GM12878 (cell line): ENCODE results near the gene SLX4. TPM values are rescaled to one million over a fixed set of nuclear protein-coding genes. Genes with fewer than 3 reads are reported as not detected.
A peak's percentile ranks its signal among the peaks of the same experiment; 100 is the strongest.

Experiments
- ATAC-seq: fragments of 200-7000 bp; cut with Tn5 transposase; 3 replicates; pipeline ENCODE4 v1.9.1; 2020; ENCODE audit warnings: mild to moderate bottlenecking, moderate library complexity
- BruUV-seq: library from RNA; stranded (reverse); fragments of 400-500 nt; replicated peaks from 2 replicates; lab custom pipeline; 2021; lab: Mats Ljungman, UMichigan
- CTCF ChIA-PET: fragments of 300-600 bp; sonication (Branson Sonifier 250); formaldehyde crosslinking; extraction: SDS; loops from one replicate; lab custom pipeline; 2021; ENCODE audit warnings: inconsistent platforms; lab: Yijun Ruan, JAX
- POLR2A ChIA-PET: fragments of 350-600 bp; formaldehyde crosslinking; extraction: SDS; loops from one replicate; lab custom pipeline; 2021; ENCODE audit warnings: inconsistent platforms; lab: Charles Lee
- RAD21 ChIA-PET: fragments of 300-600 bp; sonication (Branson Sonifier 250); formaldehyde crosslinking; loops from one replicate; lab custom pipeline; 2023; ENCODE audit warnings: antibody characterized with exemption; ENCODE audit not compliant: unreplicated experiment; lab: Charles Lee
- SMC1A ChIA-PET: fragments of 300-600 bp; sonication (Branson Sonifier 250); formaldehyde crosslinking; loops from one replicate; lab custom pipeline; 2023; ENCODE audit not compliant: unreplicated experiment, uncharacterized antibody; lab: Charles Lee
- DNase-seq: peaks from one replicate; pipeline ENCODE4 v3.0.0-alpha.2; 2011; ENCODE audit warnings: low read depth, low spot score
- FAIRE-seq: peaks from 3 replicates; lab custom pipeline; 2011; peaks lifted over from hg19 to GRCh38; lab: Jason Lieb, UNC
- H2AFZ ChIP-seq: 2 replicates; pipeline ENCODE4 v1.6.0; 2011; ENCODE audit warnings: low read depth, low read length, control low read depth; ENCODE audit not compliant: control insufficient read depth
- H3K27ac ChIP-seq: 2 replicates; pipeline ENCODE4 v1.5.1; 2011; ENCODE audit warnings: control low read depth; ENCODE audit not compliant: control insufficient read depth, insufficient read depth
- H3K27me3 ChIP-seq, 2 experiments: replicated peaks in 1 of 2; 2 replicates each; pipeline versions ENCODE4 v1.6.0 to v1.6.1; 2011; ENCODE audit warnings: low read length in 1 of 2; ENCODE audit not compliant: control insufficient read depth in 2 of 2, insufficient read depth in 2 of 2
- H3K36me3 ChIP-seq, 2 experiments: 2 replicates each; pipeline ENCODE4 v1.5.1; 2011; ENCODE audit warnings: low read length in 1 of 2; ENCODE audit not compliant: control insufficient read depth in 2 of 2, insufficient read depth in 2 of 2
- H3K4me1 ChIP-seq: 2 replicates; pipeline ENCODE4 v1.6.1; 2011; ENCODE audit warnings: mild to moderate bottlenecking, low read length, moderate library complexity, mixed read lengths; ENCODE audit not compliant: control insufficient read depth, insufficient read depth
- H3K4me2 ChIP-seq: 2 replicates; pipeline ENCODE4 v1.6.0; 2011; ENCODE audit warnings: control low read depth; ENCODE audit not compliant: control insufficient read depth, insufficient read depth
- H3K4me3 ChIP-seq: fragments of 200-600 bp; sonication (generic); 2 replicates; pipeline ENCODE4 v1.5.1; 2016
- H3K79me2 ChIP-seq: 2 replicates; pipeline ENCODE4 v1.6.0; 2011; ENCODE audit warnings: low read length; ENCODE audit not compliant: control insufficient read depth, insufficient read depth
- H3K9ac ChIP-seq: 2 replicates; pipeline ENCODE4 v1.8.0; 2011; ENCODE audit warnings: low read length, control low read depth, mixed read lengths; ENCODE audit not compliant: control insufficient read depth, insufficient read depth
- H3K9me3 ChIP-seq: replicated peaks from 3 replicates; pipeline ENCODE4 v1.5.1; 2011; ENCODE audit warnings: mild to moderate bottlenecking, low read length; ENCODE audit not compliant: control insufficient read depth, insufficient read depth
- H4K20me1 ChIP-seq: 2 replicates; pipeline ENCODE4 v1.6.0; 2011; ENCODE audit not compliant: control insufficient read depth, insufficient read depth
- NR2C2 ChIP-seq: IDR thresholded peaks from 2 replicates; pipeline ENCODE4 v1.6.1; 2011; ENCODE audit warnings: borderline replicate concordance, low read depth; ENCODE audit not compliant: control insufficient read depth, insufficient read length
- POU2F2 ChIP-seq: IDR thresholded peaks from 3 replicates; pipeline ENCODE4 v1.6.1; 2011; ENCODE audit warnings: low read depth, mild to moderate bottlenecking, low read length, borderline replicate concordance
- RUNX3 ChIP-seq: IDR thresholded peaks from 2 replicates; pipeline ENCODE4 v1.6.1; 2012; ENCODE audit warnings: low read length, inconsistent platforms
- SP1 ChIP-seq: IDR thresholded peaks from one replicate; pipeline ENCODE4 v1.6.1; 2011; ENCODE audit warnings: low read depth, low read length
- TCF3 ChIP-seq: IDR thresholded peaks from 2 replicates; pipeline ENCODE4 v1.6.1; 2012; ENCODE audit warnings: low read depth, mild to moderate bottlenecking, low read length, borderline replicate concordance; ENCODE audit not compliant: insufficient read depth
- USF1 ChIP-seq: IDR thresholded peaks from 2 replicates; pipeline ENCODE4 v1.6.1; 2011; ENCODE audit warnings: borderline replicate concordance, low read depth, mild to moderate bottlenecking, moderate library complexity, mixed read lengths, low read length; ENCODE audit not compliant: insufficient read depth; ENCODE audit errors: extremely low read length
- WRNIP1 ChIP-seq: IDR thresholded peaks from 2 replicates; pipeline ENCODE4 v1.6.1; 2011; ENCODE audit warnings: low read depth, low read length, improper control_type of control experiment, borderline replicate concordance
- ZBED1 ChIP-seq: IDR thresholded peaks from 2 replicates; pipeline ENCODE4 v1.6.1; 2016; ENCODE audit warnings: borderline replicate concordance
- WGBS: methylation state at CpG from one replicate; pipeline ENCODE4 v1.1.6; 2016; ENCODE audit warnings: low lambda C conversion rate; ENCODE audit not compliant: insufficient replicate concordance, insufficient coverage; ENCODE audit errors: missing lambda C conversion rate; 5-methylcytosine and 5-hydroxymethylcytosine counted together
- in situ Hi-C: fragments of 300-500 bp; cut with MboI; formaldehyde crosslinking; loops from 9 replicates; pipeline ENCODE4 v1.14.3; 2018; ENCODE audit warnings: mixed read lengths
- intact Hi-C: fragments of 100-400 bp; cut with micrococcal nuclease; formaldehyde crosslinking; loops from one replicate; pipeline ENCODE4 v1.14.2; 2022; ENCODE audit not compliant: unreplicated experiment
- polyA plus RNA-seq, 11 experiments: library from polyadenylated mRNA; depleted of rRNA in 4 of 11; unstranded in 6 of 11; stranded (reverse) in 5 of 11; fragments of >200 nt; fragmentation: Nextera tagmentation in 4 of 11; fragmentation: Illumina TruSeq in 1 of 11; extraction: Ambion mirVana in 4 of 11; extraction: Trizol in 1 of 11; gene quantifications; 1 replicate in 1 of 11; 2 replicates in 10 of 11; pipeline versions ENCODE4 v1.2.1 to v1.2.3, GENCODE V29; 2011 to 2016; ENCODE audit warnings: inconsistent platforms in 2 of 11, missing spikeins in 2 of 11, low read depth in 1 of 11
- total RNA-seq, 4 experiments: library from RNA; depleted of rRNA in 3 of 4; stranded (reverse); fragments of >200 nt in 3 of 4; fragmentation: Illumina TruSeq in 1 of 4; extraction: Trizol in 1 of 4; gene quantifications; 2 replicates each; pipeline versions ENCODE4 v1.2.1 to v1.2.3, GENCODE V29; 2013 to 2021
- TF ChIP-seq, protein P1 (sequence below): fragments of 450-650 bp; IDR thresholded peaks from 2 replicates; pipeline ENCODE4 v1.6.1; 2017; ENCODE audit warnings: low read depth, mild to moderate bottlenecking, moderate library complexity
- TF ChIP-seq, protein P2 (sequence below): IDR thresholded peaks from 2 replicates; pipeline ENCODE4 v1.6.1; 2012; ENCODE audit warnings: low read depth, low read length, improper control_type of control experiment

Gene SLX4
- total and polyA plus RNA-seq, 10 of the 15 experiments (the other 5 are each of a cell fraction or from before 2014, with no cell fraction given) = 0.18 to 12.3 (median 4.8) TPM

DNA sequence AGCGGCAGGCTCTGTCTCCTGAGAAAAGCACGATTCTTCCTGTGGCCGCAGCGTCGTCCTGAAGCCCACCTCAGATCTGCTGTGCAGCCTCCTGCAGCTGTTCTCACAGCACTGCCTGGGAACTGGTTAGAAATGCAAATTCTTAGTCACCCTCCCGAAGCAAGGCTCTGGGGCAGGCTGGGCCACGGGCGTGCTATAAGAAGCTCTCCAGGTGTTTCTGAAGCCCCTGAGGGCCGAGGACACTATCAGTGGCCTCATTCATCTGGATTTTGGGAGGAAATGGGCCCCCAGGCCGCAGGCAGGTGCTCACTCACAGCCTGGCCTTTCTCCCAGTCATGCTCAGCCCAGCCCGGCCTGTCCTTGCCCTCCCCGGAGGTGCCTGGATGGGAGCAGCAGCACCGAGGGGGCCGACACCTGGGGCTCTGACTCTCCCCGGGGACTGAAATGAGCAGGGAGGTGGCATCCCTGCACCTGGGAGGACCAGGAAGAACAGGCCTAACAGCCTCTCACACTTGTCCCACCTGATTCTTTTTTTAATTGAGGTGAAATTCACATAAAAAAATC lies 23.8 kb downstream of the SLX4 start:
- Histone ChIP-seq H3K4me3 (0 out of 2 replicates have a peak overlapping the region, but pooled peaks have one; percentile 17), H3K9me3 (no peaks in the 10 kb centered on the region), H3K79me2 (no peaks in the 10 kb centered on the region), H3K36me3 (peaks cover 0 to 6% of the 10 kb centered on the region in 2 experiments; a peak in 1 of 4 replicates), H3K27me3 (no peaks in the 10 kb centered on the region), H3K27ac (peak overlapping the region; percentile 17), H2AFZ (peak overlapping the region; percentile 58; the same call in 1 of the 2 replicates), H3K9ac (peak overlapping the region; percentile 65; the same call in 1 of the 2 replicates), H3K4me1 (peaks cover 11% of the 10 kb centered on the region), H4K20me1 (no peaks in the 10 kb centered on the region), H3K4me2 (peak overlapping the region; percentile 84)
- SMC1A ChIA-PET = no interaction called here
- FAIRE-seq = no peak
- CTCF ChIA-PET = no interaction called here
- in situ Hi-C loops = no loop called here
- intact Hi-C loops = no loop called here
- POLR2A ChIA-PET = no interaction called here
- DNase-seq = no peak
- no TSS peak for BruUV-seq
- peak; percentile 77 for ATAC-seq
- WGBS = 17% methylated on average over 15 of the region's 15 CpGs
- no peak for TF ChIP-seq WRNIP1
- TF ChIP-seq RUNX3 = 0 out of 2 replicates have a peak, but pooled peaks have one; percentile 4
- no peak for TF ChIP-seq NR2C2
- no peak for TF ChIP-seq ZBED1
- TF ChIP-seq POU2F2 = peak; percentile 69; the same call in 1 of the 3 replicates
- TF ChIP-seq TCF3 = 0 out of 2 replicates have a peak, but pooled peaks have one; percentile 27
- TF ChIP-seq, all 136 proteins: peak for 3
- RAD21 ChIA-PET = no interaction called here

DNA sequence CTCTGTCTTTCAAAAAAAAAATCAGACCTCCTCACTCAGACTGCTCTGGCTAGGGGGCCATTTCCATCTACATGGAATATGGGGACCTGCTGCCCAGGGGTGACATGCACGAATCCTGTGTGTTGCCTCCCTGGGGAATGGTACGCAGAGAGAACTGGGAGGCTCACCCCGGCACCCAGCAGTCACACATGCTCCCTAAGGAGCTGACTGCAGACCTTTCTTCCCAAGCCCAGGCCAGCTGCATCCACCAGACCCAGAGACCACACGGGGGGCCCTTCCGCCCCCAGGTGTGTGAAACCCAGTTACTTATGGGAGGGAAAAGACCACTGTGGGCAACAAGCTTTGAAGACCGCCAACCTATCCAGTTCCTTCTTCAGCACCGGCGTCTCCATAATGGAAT lies 27.0 kb downstream of the SLX4 start:
- in situ Hi-C loops (no loop called here), intact Hi-C loops (no loop called here)
- ChIA-PET RAD21 (no interaction called here), SMC1A (no interaction called here), CTCF (no interaction called here), POLR2A (no interaction called here)
- Histone ChIP-seq H3K4me2 (no peak overlapping the region), H3K27ac (no peak overlapping the region), H2AFZ (no peak overlapping the region), H3K27me3 (no peaks in the 10 kb centered on the region), H3K9me3 (no peaks in the 10 kb centered on the region), H3K4me1 (peaks cover 24% of the 10 kb centered on the region), H3K79me2 (no peaks in the 10 kb centered on the region), H3K36me3 (peaks cover 0 to 6% of the 10 kb centered on the region in 2 experiments; a peak in 1 of 4 replicates), H3K9ac (no peak overlapping the region), H4K20me1 (no peaks in the 10 kb centered on the region), H3K4me3 (no peak overlapping the region)
- BruUV-seq = no TSS peak
- DNase-seq (no peak), FAIRE-seq (no peak), ATAC-seq (no peak)
- 96% methylated on average over 8 of the region's 8 CpGs for WGBS
- TF ChIP-seq, protein P1, sequence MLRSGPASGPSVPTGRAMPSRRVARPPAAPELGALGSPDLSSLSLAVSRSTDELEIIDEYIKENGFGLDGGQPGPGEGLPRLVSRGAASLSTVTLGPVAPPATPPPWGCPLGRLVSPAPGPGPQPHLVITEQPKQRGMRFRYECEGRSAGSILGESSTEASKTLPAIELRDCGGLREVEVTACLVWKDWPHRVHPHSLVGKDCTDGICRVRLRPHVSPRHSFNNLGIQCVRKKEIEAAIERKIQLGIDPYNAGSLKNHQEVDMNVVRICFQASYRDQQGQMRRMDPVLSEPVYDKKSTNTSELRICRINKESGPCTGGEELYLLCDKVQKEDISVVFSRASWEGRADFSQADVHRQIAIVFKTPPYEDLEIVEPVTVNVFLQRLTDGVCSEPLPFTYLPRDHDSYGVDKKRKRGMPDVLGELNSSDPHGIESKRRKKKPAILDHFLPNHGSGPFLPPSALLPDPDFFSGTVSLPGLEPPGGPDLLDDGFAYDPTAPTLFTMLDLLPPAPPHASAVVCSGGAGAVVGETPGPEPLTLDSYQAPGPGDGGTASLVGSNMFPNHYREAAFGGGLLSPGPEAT = no peak
- TF ChIP-seq USF1 (no peak), SP1 (no peak)
- TF ChIP-seq, protein P2, sequence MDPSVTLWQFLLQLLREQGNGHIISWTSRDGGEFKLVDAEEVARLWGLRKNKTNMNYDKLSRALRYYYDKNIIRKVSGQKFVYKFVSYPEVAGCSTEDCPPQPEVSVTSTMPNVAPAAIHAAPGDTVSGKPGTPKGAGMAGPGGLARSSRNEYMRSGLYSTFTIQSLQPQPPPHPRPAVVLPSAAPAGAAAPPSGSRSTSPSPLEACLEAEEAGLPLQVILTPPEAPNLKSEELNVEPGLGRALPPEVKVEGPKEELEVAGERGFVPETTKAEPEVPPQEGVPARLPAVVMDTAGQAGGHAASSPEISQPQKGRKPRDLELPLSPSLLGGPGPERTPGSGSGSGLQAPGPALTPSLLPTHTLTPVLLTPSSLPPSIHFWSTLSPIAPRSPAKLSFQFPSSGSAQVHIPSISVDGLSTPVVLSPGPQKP = no peak
